Stimulated activated CD4-positive, alpha-beta T cell treated with anti-CD3 and anti-CD28 coated beads, Interleukin-12 subunit alpha, Interleukin-12 subunit beta, amount 100 ng/mL, for 48 hours (primary cell): Measurements from ENCODE around the gene ADGRV1.

Experiments used
- DNase-seq, 3 donors: peaks; one replicate each; pipeline ENCODE4 v3.0.0-alpha.2; 2020; ENCODE audit warnings: low read depth in 2 of 3, low spot score in 1 of 3

Gene ADGRV1, protein sequence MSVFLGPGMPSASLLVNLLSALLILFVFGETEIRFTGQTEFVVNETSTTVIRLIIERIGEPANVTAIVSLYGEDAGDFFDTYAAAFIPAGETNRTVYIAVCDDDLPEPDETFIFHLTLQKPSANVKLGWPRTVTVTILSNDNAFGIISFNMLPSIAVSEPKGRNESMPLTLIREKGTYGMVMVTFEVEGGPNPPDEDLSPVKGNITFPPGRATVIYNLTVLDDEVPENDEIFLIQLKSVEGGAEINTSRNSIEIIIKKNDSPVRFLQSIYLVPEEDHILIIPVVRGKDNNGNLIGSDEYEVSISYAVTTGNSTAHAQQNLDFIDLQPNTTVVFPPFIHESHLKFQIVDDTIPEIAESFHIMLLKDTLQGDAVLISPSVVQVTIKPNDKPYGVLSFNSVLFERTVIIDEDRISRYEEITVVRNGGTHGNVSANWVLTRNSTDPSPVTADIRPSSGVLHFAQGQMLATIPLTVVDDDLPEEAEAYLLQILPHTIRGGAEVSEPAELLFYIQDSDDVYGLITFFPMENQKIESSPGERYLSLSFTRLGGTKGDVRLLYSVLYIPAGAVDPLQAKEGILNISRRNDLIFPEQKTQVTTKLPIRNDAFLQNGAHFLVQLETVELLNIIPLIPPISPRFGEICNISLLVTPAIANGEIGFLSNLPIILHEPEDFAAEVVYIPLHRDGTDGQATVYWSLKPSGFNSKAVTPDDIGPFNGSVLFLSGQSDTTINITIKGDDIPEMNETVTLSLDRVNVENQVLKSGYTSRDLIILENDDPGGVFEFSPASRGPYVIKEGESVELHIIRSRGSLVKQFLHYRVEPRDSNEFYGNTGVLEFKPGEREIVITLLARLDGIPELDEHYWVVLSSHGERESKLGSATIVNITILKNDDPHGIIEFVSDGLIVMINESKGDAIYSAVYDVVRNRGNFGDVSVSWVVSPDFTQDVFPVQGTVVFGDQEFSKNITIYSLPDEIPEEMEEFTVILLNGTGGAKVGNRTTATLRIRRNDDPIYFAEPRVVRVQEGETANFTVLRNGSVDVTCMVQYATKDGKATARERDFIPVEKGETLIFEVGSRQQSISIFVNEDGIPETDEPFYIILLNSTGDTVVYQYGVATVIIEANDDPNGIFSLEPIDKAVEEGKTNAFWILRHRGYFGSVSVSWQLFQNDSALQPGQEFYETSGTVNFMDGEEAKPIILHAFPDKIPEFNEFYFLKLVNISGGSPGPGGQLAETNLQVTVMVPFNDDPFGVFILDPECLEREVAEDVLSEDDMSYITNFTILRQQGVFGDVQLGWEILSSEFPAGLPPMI (N-terminal part only)

GRCh38 chr5:90558344-90559192 is at the start of gene ADGRV1:
Gene ADGRV1 (plus strand): TSS chr5:90558797. CDS start chr5:90558896, 99 bp downstream.
- peak in 1 of 3 donors; percentile 3 for DNase-seq

- no peak for DNase-seq
Measured at GRCh38 chr5:90510438-90510837, 48.2 kb upstream of the ADGRV1 start.

DNA sequence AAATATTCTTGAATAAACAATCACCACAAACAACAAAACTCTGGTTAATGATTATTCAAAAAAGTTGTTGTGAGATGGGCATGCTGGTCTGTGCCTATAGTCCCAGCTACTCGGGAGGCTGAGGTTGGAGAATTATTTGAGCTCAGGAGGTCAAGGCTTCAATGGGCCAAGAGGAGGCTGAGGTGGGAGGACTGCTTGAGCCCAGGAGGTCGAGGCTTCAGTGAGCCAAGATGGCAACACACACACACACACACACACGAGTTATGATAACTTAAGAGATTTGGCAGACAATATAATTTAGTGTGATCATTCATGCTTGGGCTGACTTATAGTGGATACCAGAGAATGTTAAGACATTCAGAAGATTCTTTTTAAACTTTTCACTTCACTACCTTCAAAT is 44.1 kb upstream of the ADGRV1 start:
- no peak for DNase-seq

DNA sequence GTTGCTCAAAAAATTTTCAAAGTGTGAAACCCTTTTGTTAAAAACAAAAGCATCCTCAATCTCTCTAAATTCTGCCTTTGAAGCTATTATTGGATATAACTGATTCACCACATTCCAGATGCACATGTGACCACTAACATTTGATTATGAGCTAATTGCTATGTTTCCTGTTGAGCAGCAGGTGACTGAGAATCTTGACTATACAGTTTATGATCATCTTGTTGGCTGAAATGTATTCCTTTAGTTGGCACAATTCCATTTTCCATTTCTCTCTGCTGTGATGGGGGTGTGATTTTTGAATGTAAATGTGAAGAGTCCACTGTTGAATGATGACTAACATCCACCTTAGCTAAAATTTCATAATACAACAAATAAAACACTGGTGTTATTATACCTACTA is 39.9 kb upstream of the ADGRV1 start:
- DNase-seq: no peak

- DNase-seq: no peak
Measured at GRCh38 chr5:90519081-90519480, 39.5 kb upstream of the ADGRV1 start.

DNA sequence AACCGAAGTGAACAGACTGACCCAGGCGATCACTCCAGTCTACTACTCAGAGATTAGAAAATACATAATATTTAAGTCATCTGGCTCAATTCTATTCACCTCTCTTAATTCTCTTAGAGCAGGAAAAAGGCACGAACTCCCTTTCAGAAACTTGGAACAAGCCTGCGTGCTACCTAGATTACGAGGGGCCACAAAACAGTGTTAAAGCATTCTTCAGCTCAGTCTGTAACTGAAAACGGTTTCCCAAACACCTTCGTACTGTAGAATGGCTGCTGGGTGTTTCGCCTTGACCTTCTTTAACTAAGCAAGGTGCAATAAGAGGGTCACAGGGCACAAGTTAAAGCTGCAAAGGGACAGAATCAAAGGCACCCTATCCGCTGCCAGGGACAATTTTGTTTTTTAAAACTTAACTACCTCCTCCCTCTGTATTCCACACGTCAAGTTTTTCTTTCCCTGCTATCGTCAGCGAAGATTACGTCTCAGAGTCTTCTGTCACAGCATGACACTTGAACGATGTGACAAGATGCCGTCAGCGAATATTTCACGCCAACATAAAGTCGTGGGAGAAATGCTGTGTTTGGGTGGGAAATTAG is 29.9 kb upstream of the ADGRV1 start:
- DNase-seq: peak in 1 of 3 donors; percentile 10

GRCh38 chr5:90529194-90529938 is 29.2 kb upstream of the ADGRV1 start, which contains the start of gene LYSMD3:
Gene LYSMD3 (minus strand): TSS chr5:90529584. CDS start chr5:90525289, 4,295 bp downstream.
- DNase-seq: peak; percentile 82 to 92 (median 88)

DNA sequence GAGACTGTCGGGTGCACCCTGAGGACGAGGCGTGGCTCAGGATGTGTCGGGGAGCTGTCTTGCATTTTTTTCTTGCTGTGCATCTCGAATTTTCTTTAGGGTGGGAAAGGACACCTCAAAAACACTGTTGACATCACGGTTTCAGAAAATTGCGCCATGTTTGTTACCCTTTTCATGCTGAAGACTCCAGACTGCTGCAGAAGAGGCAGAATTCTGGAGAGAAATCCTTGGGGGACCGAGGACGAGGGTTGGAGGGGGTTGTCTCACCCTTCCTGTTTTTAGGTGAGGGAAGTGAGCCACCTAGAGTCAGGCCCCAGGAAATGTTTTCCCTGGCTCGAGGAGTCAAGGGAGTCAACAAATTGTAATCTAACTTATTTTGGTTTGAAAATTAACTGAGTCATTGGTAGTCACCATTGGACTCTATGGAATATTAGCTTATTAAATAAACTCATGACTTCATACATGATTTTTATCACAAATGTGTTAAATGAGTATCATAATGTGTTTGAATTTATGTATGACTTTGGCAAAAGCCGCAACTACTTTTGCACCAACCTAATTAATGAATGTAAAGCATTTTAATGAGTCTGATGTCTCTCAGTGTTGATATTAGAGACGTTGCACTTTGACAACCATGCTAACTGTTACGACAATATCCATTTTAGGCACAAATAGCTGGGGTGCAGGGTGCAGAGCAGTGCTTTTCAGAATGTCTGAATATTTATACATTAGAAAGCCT is 28.5 kb upstream of the ADGRV1 start:
- DNase-seq: peak; percentile 15 to 54 (median 38)

- no peak for DNase-seq
Measured at GRCh38 chr5:90530736-90531487, 27.7 kb upstream of the ADGRV1 start.

DNA sequence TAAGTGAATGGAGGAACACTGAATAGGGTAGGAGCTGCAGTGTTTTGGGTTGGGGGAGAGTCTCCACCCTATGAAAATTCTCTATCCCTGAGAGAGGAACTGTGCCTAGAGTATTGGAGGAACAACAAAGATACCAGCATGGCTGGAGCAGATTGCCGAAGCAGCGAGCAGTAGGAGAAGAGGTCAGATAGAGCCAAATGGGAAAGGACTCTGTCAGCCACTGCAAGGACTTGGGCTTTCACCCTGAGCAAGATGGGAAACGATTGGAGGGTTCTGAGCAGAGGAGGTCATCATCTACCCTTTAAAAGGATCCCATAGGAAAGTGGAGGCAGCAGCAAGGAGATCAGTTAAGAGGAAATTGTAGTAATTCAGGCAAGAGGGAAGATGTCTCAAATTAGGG is 24.8 kb upstream of the ADGRV1 start:
- no peak for DNase-seq

DNA sequence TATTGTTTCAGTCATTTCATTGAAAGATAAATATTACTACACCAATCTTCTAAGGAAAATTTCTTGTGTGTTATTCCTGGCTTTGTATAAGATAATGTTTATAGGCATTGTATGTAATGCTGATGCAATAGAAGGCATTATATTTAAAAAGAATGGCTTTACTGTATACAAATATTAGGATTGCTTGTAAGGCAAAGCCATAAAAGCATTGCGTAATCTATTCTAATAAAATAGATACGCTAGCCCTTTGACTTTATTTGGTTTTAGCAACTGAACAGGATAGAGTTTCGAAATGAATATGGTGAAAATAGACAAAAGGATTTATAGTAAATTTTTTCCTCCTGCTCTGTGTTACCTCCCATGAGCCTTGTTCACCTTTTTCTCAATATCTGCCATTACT is 23.7 kb upstream of the ADGRV1 start:
- no peak for DNase-seq

- DNase-seq: no peak
Measured at GRCh38 chr5:90542827-90543519, 15.6 kb upstream of the ADGRV1 start.

DNA sequence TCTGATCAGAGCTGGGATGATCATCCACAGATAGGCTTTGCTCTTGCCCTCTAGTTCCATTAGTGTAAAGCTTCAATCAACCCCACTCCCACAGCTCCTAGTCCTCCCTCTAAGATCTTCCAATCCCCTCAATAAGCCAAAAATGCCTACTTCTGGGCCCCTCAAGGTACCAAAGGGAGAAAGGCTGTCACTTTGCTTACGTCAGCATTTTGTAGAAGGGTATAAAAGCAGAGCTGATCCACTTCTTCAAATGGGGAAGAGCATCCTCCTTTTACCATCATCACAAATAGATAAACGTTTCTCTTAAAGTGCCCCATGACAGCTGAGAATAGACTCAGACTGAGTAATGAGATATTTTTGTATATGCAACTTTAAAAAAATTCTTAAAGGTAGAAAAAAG is 13.1 kb upstream of the ADGRV1 start:
- no peak for DNase-seq

- DNase-seq: no peak
Measured at GRCh38 chr5:90546216-90546837, 12.3 kb upstream of the ADGRV1 start.

- no peak for DNase-seq
Measured at GRCh38 chr5:90547072-90547536, 11.5 kb upstream of the ADGRV1 start.

- no peak for DNase-seq
Measured at GRCh38 chr5:90548069-90548593, 10.5 kb upstream of the ADGRV1 start.
